Right lobe of liver (tissue), 4 donors: ENCODE data around the gene TXNDC15.

Experiments
- POLR2A ChIP-seq: fragments of 450-650 bp; IDR thresholded peaks from one replicate; pipeline ENCODE4 v1.6.1; 2017; ENCODE audit warnings: antibody characterized with exemption, mild to moderate bottlenecking
- TF ChIP-seq, protein P1 (sequence below), 4 donors: fragments of 200-600 bp in 3 of 4; fragments of 450-650 bp in 1 of 4; IDR thresholded peaks; one replicate each; pipeline versions ENCODE4 v1.5.1 to v1.8.0; 2016 to 2022; ENCODE audit warnings: antibody characterized with exemption in 4 of 4, mild to moderate bottlenecking in 2 of 4
- donor health status: DM: no; HTN: no; CAD: no.
- donor health status: DM: no; HTN: no; CAD: no.
- donor health status: DM: no; HTN: yes; CAD: no.

DNA sequence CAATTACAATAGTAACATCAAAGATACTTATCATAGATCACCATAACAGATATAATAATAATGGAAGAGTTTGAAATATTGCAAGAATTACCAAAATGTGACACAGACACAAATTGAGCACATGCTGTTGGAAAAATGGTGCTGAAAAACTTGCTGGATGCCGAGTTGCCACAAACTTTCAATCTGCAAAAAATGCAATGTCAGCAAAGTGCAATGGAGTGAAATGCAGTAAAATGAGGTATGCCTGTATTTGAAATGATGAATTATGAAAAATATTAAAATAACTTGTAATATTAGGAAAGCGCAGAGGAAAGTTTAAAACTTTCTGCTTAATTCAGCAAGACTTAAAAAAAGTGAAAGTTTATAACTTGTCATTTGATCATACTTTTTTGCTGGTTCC, 18.8 kb downstream of the TXNDC15 start:
- TF ChIP-seq, protein P1, sequence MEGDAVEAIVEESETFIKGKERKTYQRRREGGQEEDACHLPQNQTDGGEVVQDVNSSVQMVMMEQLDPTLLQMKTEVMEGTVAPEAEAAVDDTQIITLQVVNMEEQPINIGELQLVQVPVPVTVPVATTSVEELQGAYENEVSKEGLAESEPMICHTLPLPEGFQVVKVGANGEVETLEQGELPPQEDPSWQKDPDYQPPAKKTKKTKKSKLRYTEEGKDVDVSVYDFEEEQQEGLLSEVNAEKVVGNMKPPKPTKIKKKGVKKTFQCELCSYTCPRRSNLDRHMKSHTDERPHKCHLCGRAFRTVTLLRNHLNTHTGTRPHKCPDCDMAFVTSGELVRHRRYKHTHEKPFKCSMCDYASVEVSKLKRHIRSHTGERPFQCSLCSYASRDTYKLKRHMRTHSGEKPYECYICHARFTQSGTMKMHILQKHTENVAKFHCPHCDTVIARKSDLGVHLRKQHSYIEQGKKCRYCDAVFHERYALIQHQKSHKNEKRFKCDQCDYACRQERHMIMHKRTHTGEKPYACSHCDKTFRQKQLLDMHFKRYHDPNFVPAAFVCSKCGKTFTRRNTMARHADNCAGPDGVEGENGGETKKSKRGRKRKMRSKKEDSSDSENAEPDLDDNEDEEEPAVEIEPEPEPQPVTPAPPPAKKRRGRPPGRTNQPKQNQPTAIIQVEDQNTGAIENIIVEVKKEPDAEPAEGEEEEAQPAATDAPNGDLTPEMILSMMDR (IDR thresholded peaks at IDR 0.05): no peak
- TF ChIP-seq POLR2A: no peak
